Stimulated activated CD4-positive, alpha-beta T cell treated with anti-CD3 and anti-CD28 coated beads, Interleukin-12 subunit alpha, Interleukin-12 subunit beta, amount 100 ng/mL, for 48 hours (primary cell): ENCODE results near the gene FBXO30.

Source experiments
- DNase-seq, 3 donors: peaks; one replicate each; pipeline ENCODE4 v3.0.0-alpha.2; 2020; ENCODE audit warnings: low read depth in 2 of 3, low spot score in 1 of 3

The FBXO30 gene

GRCh38 chr6:145819994-145820393, 5.4 kb upstream of the FBXO30 start:
- DNase-seq: no peak

GRCh38 chr6:145818796-145819195, 4.2 kb upstream of the FBXO30 start:
- no peak for DNase-seq

- no peak for DNase-seq
Measured at GRCh38 chr6:145816392-145816791, 1.8 kb upstream of the FBXO30 start.

- no peak for DNase-seq
Measured at GRCh38 chr6:145815309-145816274, 997 bp upstream of the FBXO30 start.

- no peak for DNase-seq
Measured at GRCh38 chr6:145814035-145814500, 527 bp downstream of the FBXO30 start.

- DNase-seq: no peak
Measured at GRCh38 chr6:145813285-145814034, 1.1 kb downstream of the FBXO30 start.

- DNase-seq: no peak
Measured at GRCh38 chr6:145811741-145812140, 2.9 kb downstream of the FBXO30 start.

GRCh38 chr6:145809785-145810184, 4.8 kb downstream of the FBXO30 start:
- no peak for DNase-seq

GRCh38 chr6:145809211-145809610, 5.4 kb downstream of the FBXO30 start:
- DNase-seq: no peak

- DNase-seq: no peak
Measured at GRCh38 chr6:145808239-145808638, 6.4 kb downstream of the FBXO30 start.

- DNase-seq: no peak
Measured at GRCh38 chr6:145802141-145802540, 12.5 kb downstream of the FBXO30 start.

GRCh38 chr6:145801021-145801420, 13.6 kb downstream of the FBXO30 start:
- DNase-seq: no peak

- no peak for DNase-seq
Measured at GRCh38 chr6:145798530-145798929, 16.1 kb downstream of the FBXO30 start.

GRCh38 chr6:145789443-145789842, 25.2 kb downstream of the FBXO30 start:
- no peak for DNase-seq

GRCh38 chr6:145787688-145788087, 26.9 kb downstream of the FBXO30 start:
- DNase-seq: no peak

GRCh38 chr6:145784683-145785082, 29.9 kb downstream of the FBXO30 start:
- DNase-seq: no peak

GRCh38 chr6:145783796-145784195, 30.8 kb downstream of the FBXO30 start:
- DNase-seq: no peak

- no peak for DNase-seq
Measured at GRCh38 chr6:145772846-145773245, 41.7 kb downstream of the FBXO30 start.

- DNase-seq: no peak
Measured at GRCh38 chr6:145765449-145765848, 49.1 kb downstream of the FBXO30 start.

- DNase-seq: no peak
Measured at GRCh38 chr6:145763742-145764141, 50.9 kb downstream of the FBXO30 start.

GRCh38 chr6:145761584-145761983, 53.0 kb downstream of the FBXO30 start:
- no peak for DNase-seq

- no peak for DNase-seq
Measured at GRCh38 chr6:145758113-145758512, 56.5 kb downstream of the FBXO30 start.
